AG09319 (cell line): ENCODE results near the gene IQCF5.

Source experiments
- DNase-seq: peaks from one replicate; pipeline ENCODE4 v3.0.0-alpha.2; 2010; ENCODE audit warnings: low read depth; ENCODE audit errors: extremely low read depth
- TF ChIP-seq, protein P1 (sequence below): IDR thresholded peaks from 2 replicates; pipeline ENCODE4 v1.5.1; 2011; ENCODE audit warnings: low read depth, mild to moderate bottlenecking, inconsistent platforms, low read length, moderate library complexity

IQCF5 gene

DNA sequence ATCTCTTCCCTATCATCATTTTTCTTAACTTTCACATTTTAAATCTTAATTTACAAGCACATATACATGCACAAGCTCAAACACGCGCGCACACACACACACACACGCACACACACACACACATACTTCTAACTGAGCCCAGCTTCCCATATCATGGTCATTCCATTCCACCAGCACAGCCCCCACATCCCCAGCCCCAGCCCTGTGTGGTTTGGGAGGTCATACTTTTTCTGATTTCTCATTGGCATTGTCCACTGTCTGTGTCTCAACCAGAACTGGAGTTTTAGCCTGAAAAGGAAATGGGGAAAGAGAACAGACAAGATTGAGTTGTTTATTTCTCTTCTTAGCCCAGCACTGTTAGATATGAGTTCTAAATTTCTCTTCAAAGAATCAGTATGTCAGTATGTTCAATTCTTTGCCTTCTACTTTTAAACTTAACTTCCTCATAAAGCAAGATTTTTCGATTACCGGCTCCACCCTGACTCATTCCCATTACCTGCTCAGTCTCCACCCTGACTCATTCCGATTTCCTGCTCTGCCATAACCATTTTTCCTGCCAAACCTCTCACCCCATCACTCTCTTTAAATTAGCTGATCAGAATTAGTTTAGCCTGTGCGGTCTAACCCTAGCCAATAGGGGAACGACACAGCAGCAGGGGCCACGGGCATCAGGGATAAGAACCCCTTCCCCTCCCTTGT, 21.4 kb upstream of the IQCF5 start:
- no peak for DNase-seq
- TF ChIP-seq, protein P1, sequence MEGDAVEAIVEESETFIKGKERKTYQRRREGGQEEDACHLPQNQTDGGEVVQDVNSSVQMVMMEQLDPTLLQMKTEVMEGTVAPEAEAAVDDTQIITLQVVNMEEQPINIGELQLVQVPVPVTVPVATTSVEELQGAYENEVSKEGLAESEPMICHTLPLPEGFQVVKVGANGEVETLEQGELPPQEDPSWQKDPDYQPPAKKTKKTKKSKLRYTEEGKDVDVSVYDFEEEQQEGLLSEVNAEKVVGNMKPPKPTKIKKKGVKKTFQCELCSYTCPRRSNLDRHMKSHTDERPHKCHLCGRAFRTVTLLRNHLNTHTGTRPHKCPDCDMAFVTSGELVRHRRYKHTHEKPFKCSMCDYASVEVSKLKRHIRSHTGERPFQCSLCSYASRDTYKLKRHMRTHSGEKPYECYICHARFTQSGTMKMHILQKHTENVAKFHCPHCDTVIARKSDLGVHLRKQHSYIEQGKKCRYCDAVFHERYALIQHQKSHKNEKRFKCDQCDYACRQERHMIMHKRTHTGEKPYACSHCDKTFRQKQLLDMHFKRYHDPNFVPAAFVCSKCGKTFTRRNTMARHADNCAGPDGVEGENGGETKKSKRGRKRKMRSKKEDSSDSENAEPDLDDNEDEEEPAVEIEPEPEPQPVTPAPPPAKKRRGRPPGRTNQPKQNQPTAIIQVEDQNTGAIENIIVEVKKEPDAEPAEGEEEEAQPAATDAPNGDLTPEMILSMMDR = no peak

DNA sequence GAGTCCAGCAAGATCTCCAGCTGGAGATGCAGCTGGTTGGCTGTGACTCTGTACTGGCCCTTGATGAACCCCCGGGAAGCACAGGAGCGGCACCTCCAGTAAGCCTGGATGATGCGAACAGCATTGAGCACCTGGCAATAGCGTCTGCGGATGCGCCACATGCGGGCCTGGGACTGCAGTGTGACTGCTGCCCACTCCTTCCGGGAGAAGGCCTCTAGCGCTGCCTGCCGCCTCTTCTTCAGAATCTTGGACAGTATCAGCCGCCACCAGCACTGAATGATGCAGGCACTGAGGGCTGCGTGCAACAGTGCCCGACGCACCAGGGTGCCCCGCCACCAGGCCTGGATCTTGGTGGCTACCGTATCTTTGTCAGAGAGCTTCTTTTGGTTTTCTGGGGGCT, 19.5 kb upstream of the IQCF5 start:
- no peak for DNase-seq

DNA sequence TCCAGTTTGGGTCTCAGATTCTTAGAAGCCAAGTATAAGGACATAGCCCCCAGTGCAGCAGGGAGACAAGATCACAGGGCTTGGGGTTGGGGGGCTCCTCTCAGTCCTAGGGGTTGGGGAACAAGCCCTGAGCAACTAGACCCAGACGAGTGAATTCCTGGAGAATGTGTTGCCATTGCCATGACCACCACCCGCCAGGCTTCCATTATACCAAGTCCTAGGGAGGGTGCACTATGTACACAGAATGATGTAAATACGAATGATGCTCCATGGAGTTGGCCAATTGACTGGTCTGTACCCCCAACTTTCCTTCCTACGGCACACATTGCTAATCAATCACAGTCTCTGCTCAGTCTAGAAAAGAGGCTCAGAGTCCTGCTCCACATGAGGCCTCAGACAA, 19.0 kb upstream of the IQCF5 start:
- DNase-seq = no peak
- TF ChIP-seq, protein P1 = no peak

More for the DNA sequence above, 19.5 kb upstream of the IQCF5 start:
- TF ChIP-seq, protein P1 = no peak

DNA sequence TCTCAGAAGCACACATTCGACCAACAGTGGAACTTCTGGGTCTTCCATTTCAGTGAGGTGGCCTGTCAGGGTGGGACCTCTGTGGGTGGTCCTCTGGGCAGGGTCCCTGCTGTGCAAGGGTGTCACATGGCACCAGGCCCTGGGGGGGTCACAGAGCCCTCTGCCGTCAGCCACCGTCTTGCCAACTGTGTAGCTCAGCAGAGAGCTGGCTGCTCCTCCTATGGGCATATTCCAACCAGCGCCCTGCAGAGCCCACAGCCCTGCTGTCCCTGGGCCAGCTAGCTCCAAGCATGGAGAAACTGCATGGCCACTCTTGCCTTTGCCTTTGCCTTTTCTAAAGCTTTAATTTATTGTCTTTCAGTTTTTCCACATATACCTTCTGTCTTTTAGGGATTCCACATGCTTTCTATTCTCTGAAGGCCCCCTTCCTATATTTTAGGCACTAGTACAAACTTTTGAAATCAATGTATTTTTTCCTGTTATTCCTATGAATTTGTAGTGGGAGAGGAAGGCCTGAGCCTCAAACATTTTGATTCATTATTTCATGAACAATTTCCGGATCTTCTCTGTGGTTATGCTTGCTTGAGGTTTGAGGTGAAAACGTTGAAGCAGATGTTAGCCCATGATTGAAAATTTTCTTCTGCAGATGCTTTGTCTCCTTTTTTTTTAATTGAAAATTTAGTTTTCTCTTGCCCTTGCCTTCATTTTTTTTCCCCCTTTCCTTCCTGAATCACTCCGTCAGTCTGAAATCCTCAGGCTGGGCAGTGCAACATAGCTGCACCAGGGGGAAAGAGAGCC, 16.0 kb upstream of the IQCF5 start:
- no peak for DNase-seq
- TF ChIP-seq, protein P1 = no peak

DNA sequence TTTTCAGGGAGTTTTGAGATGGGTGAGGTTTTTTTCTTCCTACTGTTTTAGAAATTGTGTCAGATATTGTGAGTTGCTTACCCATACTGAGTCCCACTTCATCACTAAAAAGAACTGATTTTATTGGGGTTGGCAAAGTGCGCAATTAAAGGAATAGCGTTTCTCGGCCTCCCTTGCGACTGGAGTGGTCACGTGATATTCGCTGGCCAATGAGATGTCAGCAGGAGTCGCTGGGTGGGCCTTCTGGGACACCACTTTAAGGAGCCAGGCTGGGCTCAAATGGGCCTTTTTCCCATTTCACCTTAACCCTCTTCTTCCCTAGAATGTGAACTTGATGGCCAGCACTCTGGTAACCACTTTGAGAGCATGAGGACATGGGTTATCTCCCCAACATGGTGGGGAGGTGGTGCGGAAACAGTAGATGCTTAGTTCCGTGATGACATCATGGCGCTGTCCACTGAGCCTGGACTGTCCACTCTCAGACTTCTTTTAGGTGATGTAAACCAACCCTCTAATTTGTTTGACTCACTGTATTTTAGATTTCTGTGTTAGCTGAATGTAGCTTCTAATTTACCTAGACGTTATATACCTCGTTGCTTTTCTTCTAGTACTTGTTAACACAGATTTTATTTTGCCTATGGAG, 13.2 kb upstream of the IQCF5 start:
- TF ChIP-seq, protein P1 = no peak
- DNase-seq = no peak

DNA sequence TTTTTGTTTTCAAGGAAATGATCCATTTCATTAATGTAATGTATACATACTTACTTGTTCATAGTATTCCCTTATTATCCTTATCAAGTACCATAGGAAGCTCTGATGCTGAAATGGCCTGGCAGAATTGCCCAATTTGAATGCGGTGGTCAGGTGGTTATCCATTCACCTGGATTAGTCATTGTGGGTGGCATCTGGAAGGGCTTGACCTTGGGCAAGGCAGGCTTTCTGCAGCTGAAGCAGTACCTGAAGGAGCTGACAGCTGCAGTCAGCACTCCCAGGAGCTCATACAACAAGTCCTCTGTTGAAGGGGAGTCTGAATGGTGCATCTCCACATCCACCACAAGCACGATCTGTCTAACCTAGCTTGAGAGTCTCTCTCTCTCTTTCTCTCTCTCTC, 12.2 kb upstream of the IQCF5 start:
- TF ChIP-seq, protein P1 = no peak
- no peak for DNase-seq

DNA sequence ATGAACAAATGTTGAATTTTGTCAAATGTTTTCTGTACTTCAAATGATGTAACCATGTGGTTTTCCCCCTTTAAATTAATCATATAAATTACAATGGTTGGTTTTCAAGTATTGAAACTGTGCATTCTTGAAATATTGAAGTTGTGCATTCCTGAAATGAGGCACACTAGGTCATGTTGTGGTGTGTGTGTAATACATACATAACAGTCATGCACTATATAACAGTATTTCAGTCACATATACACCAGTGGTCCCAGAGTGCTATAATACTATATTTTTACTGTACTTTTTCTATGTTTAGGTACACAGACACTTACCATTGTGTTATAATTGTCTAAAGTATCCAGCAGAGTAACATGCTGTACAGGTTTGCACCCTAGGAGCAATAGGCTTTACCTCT, 11.0 kb upstream of the IQCF5 start:
- TF ChIP-seq, protein P1 = no peak

More for the DNA sequence above, 11.0 kb upstream of the IQCF5 start:
- no peak for DNase-seq
